Adipose tissue (tissue), 3 donors: ENCODE data around the gene LPP. TPM values are rescaled to one million over a fixed set of nuclear protein-coding genes. Genes with fewer than 3 reads are reported as not detected.

Experiments used
- H3K27ac ChIP-seq: one replicate; pipeline ENCODE4 v1.5.1; 2013; ENCODE audit warnings: low read depth, low read length
- WGBS, 3 donors: extraction: QIAGEN DNeasy Blood & Tissue Kit; methylation state at CpG; one replicate each; pipeline ENCODE4 v1.1.7; 2013; 5-methylcytosine and 5-hydroxymethylcytosine counted together
- polyA plus RNA-seq, 3 donors: library from polyadenylated mRNA; stranded (reverse); fragments of 200-250 nt; gene quantifications; one replicate each; pipeline ENCODE4 v1.2.3, GENCODE V29; 2013
- donor health status: healthy with polysubstance abuse.
- donor health status: Bipolar disorder and iron deficiency.
- donor health status: healthy.

The LPP gene
- polyA plus RNA-seq, 3 donors = 3.6 to 25.6 (median 11.3) TPM

DNA sequence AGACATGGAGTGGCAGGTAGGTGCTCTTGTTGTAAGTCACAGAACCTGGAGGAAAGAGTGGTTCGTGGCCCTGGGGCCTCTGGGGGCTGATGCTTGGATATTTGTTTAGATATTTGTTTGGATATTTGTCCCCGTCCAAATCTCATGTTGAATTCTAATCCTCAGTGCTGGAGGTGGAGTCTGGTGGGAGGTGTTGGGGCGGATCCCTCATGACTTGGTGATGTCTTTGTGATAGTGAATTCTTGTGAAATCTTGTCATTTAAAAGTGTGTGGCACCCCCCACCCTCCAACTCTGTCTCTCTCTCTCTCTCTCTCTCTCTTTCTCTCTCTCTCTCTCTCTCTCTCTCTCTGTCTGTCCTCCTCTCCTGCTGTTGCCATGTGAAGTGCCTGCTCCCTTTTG is 122.4 kb downstream of the LPP start:
- no peak overlapping the region for H3K27ac ChIP-seq
- 94 to 98% (median 97%) methylated on average over 3 of the region's 3 CpGs for WGBS, 3 donors

DNA sequence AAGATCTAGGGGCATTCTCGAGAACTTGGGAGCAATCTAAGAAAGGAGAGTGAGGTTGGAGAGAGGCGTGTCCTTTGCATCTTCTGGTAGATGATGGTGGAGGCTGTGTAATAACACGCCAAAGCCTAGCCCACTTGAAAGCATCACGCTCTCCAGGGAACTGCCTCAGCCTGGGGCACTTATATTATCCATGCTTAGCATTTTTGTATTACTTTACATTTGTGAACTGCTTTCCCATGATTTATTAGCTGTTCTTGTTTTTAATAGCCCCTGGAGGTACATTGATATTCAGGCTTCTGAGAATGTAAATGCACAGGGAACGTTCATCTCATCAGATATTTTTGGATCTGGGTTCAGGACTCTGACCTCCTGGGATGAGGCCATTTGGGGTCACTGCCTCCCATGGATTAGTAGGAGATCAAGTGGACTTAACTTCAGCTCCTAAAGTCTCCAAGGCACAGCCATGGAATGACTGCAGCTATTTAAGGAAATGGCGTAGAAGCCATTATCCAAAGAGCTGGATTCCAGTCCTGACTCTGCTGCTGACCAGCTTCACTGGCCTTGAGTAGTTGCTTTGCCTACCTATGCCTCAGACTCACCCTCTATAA is 124.9 kb downstream of the LPP start:
- 71 to 77% (median 76%) methylated on average over 6 of the region's 6 CpGs for WGBS, 3 donors
- no peak overlapping the region for H3K27ac ChIP-seq

DNA sequence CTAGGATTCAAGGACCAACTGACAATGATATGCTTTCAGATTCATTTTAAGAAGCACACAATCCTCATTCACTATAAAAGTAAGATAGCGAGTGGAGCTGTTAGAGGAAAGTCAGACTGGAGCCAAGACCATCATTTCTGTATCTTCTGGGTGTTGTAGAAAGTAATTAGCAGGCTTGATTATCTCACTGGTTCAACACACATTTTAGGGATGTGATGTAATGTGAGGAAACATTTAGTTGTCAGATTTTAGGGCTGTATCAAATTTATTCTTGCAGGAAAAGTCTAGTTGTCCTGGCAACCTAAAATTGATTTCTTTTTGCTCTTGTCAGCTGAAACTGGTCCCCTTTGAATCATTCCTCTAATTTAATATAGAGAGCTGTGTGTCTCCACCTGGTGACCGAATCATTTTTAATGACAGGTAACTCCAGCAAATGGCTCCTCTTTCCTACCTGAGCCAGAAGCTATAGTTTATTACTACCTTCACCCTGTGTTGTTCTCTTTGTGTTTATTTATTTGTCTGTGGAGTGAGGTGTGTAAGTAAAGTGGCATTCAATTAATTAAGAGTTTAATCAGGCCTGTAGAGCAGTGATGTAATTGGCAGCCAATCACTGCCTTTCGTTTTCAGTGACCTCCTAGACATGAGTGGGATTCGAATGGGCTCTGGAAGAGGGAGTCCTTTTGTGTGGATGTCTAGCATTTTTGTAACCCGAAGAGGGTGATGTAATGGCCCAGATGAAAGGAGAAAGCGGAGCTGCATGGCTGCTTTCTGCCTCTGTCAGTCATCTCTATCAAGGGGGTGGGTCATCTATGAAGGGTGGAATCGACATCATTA is 125.8 kb downstream of the LPP start:
- H3K27ac ChIP-seq = no peak overlapping the region
- 76 to 83% (median 79%) methylated on average over 7 of the region's 7 CpGs for WGBS, 3 donors

DNA sequence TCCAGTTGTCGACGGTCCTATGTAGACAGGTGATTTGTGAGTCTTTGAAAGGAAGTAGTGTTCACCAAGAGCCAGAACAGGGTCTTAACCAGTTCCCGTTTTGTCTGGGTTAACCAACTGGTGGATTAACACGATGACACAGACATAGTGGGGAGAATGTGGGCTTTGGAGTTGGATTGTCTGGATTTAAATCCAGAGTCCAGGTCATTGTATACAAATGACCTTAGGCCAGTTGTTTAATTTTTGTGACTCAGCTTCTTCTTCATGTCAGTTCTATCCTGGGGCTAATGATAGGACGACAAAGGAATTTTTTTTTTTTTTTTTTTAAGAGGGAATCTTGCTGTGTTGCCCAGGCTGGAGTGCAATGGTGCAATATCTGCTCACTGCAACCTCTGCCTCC is 126.7 kb downstream of the LPP start:
- 87 to 97% (median 93%) methylated on average over 5 of the region's 5 CpGs for WGBS, 3 donors
- no peak overlapping the region for H3K27ac ChIP-seq

DNA sequence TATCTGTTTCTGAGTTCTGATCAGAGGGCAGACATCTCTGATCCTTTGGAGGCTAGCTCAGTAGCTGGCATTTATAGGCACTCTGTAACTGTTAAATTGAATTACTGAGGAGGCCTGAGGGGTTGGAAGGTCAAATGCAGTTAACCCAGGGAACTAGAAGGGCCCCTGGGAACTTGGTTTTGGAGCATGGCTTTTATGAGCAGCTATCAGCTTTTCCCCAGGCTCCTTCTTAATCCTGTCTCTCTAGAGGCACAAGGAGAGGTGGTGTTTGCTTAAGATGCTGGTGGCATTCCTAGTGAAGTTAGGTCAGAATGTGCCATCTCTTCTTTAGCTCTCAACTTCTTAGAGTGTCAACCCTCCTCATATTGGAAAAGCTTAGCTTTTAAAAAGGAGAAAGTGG is 128.9 kb downstream of the LPP start:
- H3K27ac ChIP-seq = no peak overlapping the region

DNA sequence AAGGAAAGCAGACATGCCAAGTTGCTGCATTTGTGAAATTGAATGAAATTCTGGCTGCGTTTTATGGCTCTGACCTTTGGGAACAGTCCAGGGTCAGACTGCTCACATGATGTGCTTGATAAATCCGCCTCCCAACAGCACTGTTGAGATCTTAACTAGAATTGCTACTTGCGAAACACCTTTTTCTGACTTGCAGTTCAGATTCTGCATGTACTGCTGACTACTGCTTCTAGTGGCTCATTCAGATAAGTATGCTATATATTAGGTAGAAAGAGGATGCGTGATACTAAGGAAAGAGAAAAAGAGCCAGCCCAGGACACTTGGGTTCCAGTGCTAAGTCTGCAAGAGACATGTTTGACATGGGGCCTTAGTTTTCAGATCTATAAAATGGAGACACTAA is 129.4 kb downstream of the LPP start:
- 42 to 74% (median 73%) methylated on average over 4 of the region's 4 CpGs for WGBS, 3 donors
- H3K27ac ChIP-seq = no peak overlapping the region

DNA sequence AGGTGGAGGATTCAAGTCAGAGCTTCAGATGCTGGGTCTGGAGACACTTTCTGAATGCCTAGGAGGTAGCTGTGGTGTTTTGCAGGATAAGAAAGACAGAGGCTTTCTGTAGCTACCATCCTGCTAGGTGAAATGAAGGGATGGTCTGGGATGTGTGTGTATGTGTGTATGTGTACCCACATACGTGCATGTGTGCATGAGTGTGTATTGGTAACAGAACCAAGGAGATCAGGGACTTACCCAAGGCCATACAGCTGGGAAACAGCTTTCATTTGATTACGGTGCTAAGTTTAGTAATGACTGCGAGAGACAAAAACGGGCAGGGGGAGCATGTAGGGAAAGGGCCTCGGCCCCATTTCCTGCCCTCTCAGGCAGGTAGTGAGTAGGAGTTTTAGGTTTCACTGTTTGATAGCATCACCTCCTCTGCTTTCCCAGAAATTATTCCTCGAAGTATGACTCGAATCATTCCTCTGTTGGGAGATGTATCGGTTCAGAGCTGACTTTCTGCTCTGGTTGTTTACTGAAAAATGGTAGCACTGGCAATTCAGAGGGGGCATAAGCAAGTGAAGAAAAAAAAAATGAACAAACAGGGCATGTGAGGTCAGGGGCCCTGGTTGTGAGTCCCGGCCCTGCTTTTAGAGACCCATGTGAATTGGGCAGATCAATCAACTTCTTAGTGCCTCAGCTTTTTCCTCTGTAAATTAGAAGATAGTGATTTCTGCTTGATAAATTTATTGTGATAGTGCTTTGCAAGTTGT is 130.7 kb downstream of the LPP start:
- WGBS, 3 donors = 82 to 86% (median 83%) methylated on average over 9 of the region's 9 CpGs

DNA sequence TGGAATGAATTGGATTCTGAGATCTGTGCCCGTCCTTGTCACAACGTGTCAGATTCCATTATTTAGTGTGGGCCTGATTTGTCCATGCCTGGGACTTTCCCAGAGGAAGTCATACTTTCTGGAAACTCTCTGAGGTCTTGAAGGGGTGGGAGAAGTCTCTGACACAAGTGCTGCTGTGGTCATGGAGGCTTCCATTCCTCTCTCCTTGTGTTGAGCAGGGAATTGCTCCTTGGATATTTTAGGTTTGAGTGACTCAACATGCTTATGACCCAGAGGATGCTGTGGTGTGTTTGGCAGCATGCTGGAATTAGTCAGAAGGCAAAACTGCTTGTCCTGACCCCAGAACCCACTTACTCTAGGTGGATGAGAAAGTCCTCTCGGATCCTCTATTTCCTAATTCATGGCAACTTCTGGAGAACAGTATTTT is 132.1 kb downstream of the LPP start:
- WGBS, 3 donors = 41 to 57% (median 49%) methylated on average over 3 of the region's 3 CpGs
- no peak overlapping the region for H3K27ac ChIP-seq

More for the DNA sequence above, 130.7 kb downstream of the LPP start:
- no peak overlapping the region for H3K27ac ChIP-seq

DNA sequence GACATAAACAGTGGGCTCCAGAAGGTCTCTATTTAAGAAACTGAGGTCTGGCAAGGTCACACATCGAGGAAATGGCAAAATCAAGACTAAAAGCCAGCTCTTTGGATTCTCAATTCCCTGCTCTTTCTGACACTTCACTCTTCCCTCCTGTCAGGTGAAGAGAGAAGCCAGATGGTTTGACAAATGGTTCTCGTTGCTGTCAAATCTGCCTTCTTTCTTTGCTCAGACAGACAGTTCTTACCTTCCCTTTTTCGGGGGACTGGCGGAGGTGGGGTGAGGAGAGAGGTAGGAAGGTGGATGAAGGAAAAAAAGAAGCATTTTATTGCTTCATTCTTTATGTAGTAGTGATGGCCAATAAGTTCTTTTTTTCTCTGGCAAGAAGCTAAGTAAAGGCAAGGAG is 133.4 kb downstream of the LPP start:
- no peak overlapping the region for H3K27ac ChIP-seq
- 84 to 89% (median 87%) methylated on average over 4 of the region's 4 CpGs for WGBS, 3 donors

DNA sequence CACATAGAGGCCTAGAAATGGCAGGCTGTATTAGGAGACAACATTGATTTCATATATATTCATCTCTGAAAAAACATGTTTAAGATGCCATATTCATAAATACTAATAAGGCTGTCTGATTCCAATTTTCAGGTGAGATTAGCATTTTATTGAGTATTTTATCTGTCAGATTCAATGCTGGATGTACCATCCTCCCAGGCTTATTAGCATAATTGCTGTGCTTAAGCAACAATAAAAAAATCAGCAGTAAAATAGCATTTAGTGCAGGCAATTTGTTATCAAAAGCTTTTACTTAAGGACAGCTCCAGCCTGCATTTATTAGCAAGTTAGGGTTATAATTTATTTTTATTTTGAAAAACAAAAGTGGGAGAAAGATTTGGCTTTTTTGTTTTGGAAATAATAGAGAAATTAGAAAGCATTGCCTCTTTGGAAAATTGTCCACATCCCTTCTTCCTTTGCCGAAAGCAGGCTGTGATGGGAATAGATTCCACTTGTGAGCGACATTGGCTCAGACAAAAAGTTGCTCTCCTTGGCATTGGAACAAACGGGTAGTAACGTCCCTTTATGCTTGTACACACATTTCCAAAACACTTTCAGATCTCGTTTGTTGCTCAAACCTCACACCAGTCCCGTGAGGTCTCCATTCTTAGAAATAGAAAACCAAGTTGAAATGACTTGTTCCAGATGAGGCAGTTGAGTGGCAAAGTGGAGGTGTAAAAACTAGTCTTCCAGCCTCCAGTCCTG is 134.0 kb downstream of the LPP start:
- H3K27ac ChIP-seq = no peak overlapping the region
- WGBS, 3 donors = 65 to 79% (median 67%) methylated on average over 6 of the region's 6 CpGs

DNA sequence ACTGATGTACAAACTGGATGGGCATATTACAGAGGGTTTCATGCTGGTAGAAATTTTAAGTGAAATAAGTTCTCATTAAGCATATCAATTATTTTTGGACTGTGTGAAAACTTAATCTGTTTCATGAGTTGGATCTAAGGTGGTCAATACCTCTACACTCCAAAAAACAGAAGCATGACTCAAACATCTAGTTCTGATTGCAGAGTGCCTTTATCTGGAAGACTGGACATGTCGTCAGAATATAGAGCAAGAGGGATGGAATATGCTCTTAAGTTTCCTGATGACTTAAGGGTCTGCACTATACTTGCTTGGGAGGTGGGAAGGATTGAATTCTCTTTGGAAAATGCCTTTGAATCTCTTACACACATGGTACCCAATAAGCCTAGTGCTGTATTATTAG is 138.3 kb downstream of the LPP start:
- no peak overlapping the region for H3K27ac ChIP-seq
- WGBS, 3 donors = 69 to 96% (median 70%) methylated on average over 1 of the region's 1 CpG

DNA sequence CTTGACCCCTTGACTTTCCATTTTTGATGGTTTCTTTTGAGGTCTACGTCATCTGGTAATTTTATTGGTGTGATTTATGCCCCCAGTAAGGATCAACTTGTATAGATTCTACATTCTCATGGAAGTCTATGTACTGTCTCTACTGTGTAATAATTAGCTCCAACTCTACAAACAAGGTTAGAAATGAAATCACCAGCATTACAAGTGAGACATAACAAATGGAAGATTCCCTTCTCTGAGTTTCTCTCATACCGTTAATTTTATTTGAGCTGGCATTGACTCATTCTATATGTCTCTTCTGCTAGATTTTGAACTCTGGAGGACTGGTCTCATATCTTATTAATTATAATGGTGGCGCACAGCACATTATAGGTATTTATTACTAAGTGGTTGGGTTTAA is 138.9 kb downstream of the LPP start:
- WGBS, 3 donors = 94 to 96% (median 96%) methylated on average over 3 of the region's 3 CpGs
- H3K27ac ChIP-seq = no peak overlapping the region

DNA sequence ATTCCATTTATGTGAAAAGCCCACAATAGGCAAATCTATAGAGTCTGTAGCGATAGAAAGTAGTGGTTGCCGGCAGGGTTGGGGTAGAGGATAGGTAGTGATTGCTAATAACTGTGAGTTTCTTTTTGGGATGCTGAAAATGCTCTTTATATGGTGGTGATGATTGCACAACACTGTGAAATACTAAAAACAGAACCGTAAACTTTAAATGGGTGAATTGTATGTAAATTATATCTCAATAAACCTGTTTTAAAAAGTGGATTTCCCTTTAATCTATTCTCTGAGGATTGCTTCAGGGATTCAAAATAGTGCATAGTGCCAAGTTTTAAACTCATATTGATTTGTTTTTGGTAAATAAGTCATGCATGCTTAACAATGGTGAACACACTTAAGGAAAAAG is 140.2 kb downstream of the LPP start:
- no peak overlapping the region for H3K27ac ChIP-seq
- 73 to 93% (median 76%) methylated on average over 3 of the region's 3 CpGs for WGBS, 3 donors

DNA sequence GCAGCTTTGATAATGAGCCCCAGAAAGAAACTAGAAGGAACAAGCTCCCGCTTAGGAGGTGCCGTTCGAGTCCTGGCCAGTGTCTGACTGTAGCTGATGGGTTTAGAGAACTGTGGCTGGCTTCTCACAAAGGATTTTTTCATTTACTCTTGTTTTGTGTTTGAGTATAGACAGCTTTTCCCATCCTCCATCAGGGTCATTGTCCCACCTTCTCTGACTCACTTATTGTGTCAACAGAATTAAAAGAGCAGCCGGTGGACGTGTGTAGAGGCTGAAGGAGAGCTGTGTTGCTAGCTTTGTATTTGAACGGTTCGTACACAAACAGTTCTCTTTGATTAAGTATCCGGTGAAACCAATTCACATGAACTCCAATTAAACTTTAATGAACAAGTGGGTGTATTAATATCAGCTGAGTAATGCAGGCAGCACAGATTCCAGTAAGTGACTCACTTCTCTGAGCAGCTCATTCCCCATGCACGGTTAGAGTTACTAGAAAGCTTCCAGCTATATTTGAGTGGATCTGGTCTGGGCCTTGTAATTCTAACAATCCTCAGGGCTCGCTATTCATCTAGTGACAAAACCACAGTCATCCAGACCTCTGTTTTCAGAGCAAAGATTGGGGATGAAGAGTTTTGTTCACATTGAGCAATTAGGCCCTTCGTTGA is 141.0 kb downstream of the LPP start:
- 32 to 69% (median 55%) methylated on average over 11 of the region's 11 CpGs for WGBS, 3 donors
- no peak overlapping the region for H3K27ac ChIP-seq

DNA sequence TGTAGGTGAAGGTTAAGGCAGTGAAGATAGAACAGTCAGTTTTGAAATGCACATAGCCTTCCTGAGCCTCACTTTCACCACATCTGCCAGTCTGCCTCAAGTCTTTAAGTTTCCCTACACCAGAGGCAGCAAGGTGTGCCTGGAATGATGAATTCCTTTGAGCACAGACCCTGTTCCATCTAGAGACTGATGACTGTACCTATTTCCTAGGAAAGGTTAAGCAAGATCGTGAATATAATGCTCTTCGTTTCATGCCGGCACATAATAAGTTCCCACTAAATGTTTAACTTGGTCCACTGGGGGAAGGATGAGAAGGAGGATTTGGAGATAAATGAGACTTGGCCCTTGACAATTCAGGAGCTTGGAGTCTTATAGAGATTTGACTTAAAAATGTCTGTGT is 141.9 kb downstream of the LPP start:
- peak overlapping the region; percentile 71 for H3K27ac ChIP-seq
- WGBS, 3 donors = 85 to 96% (median 88%) methylated on average over 3 of the region's 3 CpGs

DNA sequence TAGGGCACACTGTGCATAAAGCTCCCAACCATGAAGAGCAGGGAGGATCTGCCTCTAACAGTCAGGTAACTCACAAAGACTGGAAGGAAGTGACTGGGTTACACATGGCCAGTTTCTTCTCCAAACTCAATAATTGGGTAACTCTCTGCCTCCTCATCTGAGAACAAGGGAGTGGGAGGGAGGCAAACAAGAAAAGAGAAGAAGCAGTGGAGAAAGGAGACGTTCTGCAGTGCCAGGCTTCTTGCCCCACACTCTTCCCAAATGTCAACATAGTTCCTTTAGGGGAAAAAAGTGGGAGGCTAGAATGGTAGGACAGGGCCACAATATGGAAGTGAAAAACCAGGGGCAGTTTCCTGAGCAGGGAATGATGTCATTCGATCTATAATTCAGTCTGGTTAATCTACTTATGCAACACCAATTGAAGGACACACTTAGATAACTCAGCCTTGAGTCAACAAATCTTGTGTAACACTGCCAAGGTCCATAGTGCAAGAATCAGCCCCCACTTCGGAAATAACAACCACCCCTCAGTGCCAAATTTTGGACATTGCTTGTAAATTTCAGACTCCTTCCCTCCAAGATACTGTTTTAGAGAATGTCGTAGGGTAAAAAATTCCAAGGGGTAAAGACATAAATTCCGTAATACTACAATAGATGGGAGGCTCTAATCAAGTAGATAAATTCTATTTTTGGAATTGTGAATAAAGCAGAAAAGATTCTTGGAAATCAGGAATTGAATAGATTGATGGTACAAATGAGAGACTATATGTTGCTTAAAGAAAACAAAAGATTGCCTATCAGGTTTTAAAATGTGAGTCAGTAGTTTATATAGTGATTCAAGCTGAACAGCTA is 143.0 kb downstream of the LPP start:
- no peak overlapping the region for H3K27ac ChIP-seq
- 24 to 48% (median 40%) methylated on average over 5 of the region's 5 CpGs for WGBS, 3 donors

DNA sequence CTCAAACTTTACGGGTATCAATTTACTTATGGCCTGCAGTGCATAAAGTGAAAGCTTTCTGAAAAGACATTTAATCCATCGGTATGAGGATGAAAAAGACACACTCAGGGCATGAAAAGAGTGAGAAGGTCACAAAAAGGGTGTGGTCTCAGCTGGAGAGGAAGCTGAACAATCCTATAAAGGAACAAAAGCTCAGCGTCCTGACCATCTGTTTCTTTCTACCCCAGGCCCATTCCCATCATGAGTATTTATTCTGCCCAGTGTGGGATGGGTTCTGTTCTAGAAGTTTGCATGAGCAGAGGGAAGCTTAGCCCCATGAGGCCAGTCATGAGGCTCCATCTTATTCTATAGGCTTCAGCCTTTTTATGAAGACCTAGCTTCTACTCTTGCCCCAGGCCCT is 144.6 kb downstream of the LPP start:
- WGBS, 3 donors = 65 to 82% (median 73%) methylated on average over 3 of the region's 3 CpGs
- no peak overlapping the region for H3K27ac ChIP-seq
